ENCODE measurements around the gene ADGRD1.

Gene ADGRD1

GRCh38 chr12:131188131-131189050 is 234.7 kb downstream of the ADGRD1 start:
- H3K79me2 ChIP-seq (ENCODE audit: control insufficient read depth, low read length), result no peaks in the 10 kb centered on the region
- H3K9me2 ChIP-seq (replicated peaks; ENCODE audit: control insufficient read depth, low read length), result no peaks in the 10 kb centered on the region
- no peaks in the 10 kb centered on the region for H4K20me1 ChIP-seq (ENCODE audit: control insufficient read depth, insufficient read depth, low read depth, low read length)
- H3K4me3 ChIP-seq (ENCODE audit: low read length), result no peak overlapping the region
- TF ChIP-seq EZH2phosphoT487 (IDR thresholded peaks at IDR 0.05; ENCODE audit: borderline replicate concordance, low read length), result no peak
- TF ChIP-seq, protein P1, sequence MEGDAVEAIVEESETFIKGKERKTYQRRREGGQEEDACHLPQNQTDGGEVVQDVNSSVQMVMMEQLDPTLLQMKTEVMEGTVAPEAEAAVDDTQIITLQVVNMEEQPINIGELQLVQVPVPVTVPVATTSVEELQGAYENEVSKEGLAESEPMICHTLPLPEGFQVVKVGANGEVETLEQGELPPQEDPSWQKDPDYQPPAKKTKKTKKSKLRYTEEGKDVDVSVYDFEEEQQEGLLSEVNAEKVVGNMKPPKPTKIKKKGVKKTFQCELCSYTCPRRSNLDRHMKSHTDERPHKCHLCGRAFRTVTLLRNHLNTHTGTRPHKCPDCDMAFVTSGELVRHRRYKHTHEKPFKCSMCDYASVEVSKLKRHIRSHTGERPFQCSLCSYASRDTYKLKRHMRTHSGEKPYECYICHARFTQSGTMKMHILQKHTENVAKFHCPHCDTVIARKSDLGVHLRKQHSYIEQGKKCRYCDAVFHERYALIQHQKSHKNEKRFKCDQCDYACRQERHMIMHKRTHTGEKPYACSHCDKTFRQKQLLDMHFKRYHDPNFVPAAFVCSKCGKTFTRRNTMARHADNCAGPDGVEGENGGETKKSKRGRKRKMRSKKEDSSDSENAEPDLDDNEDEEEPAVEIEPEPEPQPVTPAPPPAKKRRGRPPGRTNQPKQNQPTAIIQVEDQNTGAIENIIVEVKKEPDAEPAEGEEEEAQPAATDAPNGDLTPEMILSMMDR (IDR thresholded peaks at IDR 0.05; ENCODE audit: low read depth, low read length, poor library complexity, severe bottlenecking), result no peak
- no peaks in the 10 kb centered on the region for H3F3A ChIP-seq (ENCODE audit: control insufficient read depth, insufficient read depth)
- H3K9me3 ChIP-seq (ENCODE audit: control insufficient read depth, insufficient read depth, low read length), result peaks cover 9% of the 10 kb centered on the region; the same call in 1 of the 2 replicates
- no peak overlapping the region for H3K27ac ChIP-seq (ENCODE audit: low read depth, low read length)
- H3K36me3 ChIP-seq (ENCODE audit: control insufficient read depth, low read length), result no peaks in the 10 kb centered on the region
- H3K4me2 ChIP-seq (ENCODE audit: low read length), result no peak overlapping the region
- no peaks in the 10 kb centered on the region for H3K4me1 ChIP-seq (ENCODE audit: control insufficient read depth, low read length)
- peaks cover 10% of the 10 kb centered on the region for H3K27me3 ChIP-seq (ENCODE audit: control insufficient read depth, low read length)

DNA sequence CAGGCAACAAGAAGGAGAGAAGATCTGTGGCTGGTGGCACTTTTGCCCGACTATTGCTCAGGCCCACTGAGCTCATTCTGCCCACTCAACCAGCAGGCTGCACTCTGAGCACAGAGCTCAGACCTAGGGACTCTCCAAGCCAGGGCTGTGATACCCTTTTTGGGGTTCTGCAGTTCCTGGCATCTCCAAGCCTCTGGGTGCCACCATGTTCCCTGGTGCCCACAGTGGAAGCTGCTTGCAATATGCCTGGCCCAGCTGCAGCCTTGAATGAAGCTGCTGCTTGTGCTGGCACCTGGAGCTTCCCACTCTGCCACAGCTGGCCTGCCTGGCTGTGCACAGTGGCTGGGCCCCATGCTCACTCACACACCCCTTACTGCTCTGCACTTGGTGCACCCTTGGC is 236.1 kb downstream of the ADGRD1 start:
- Histone ChIP-seq H3K79me2 (ENCODE audit: control insufficient read depth, low read length) (no peaks in the 10 kb centered on the region), H3K4me1 (ENCODE audit: control insufficient read depth, low read length) (no peaks in the 10 kb centered on the region), H3K4me3 (ENCODE audit: low read length) (no peak overlapping the region), H3K4me2 (ENCODE audit: low read length) (no peak overlapping the region), H3K9me3 (ENCODE audit: control insufficient read depth, insufficient read depth, low read length) (peaks cover 8% of the 10 kb centered on the region; the same call in 1 of the 2 replicates), H3F3A (ENCODE audit: control insufficient read depth, insufficient read depth) (no peaks in the 10 kb centered on the region), H3K27ac (ENCODE audit: low read depth, low read length) (no peak overlapping the region), H4K20me1 (ENCODE audit: control insufficient read depth, insufficient read depth, low read depth, low read length) (no peaks in the 10 kb centered on the region), H3K36me3 (ENCODE audit: control insufficient read depth, low read length) (no peaks in the 10 kb centered on the region), H3K27me3 (ENCODE audit: control insufficient read depth, low read length) (peaks cover 10% of the 10 kb centered on the region), H3K9me2 (replicated peaks; ENCODE audit: control insufficient read depth, low read length) (no peaks in the 10 kb centered on the region)
- TF ChIP-seq, protein P1 (IDR thresholded peaks at IDR 0.05; ENCODE audit: low read depth, low read length, poor library complexity, severe bottlenecking), result no peak
- no peak for TF ChIP-seq EZH2phosphoT487 (IDR thresholded peaks at IDR 0.05; ENCODE audit: borderline replicate concordance, low read length)

- Histone ChIP-seq H3K4me2 (ENCODE audit: low read length) (no peak overlapping the region), H3K27me3 (ENCODE audit: control insufficient read depth, low read length) (peaks cover 10% of the 10 kb centered on the region), H3K9me3 (ENCODE audit: control insufficient read depth, insufficient read depth, low read length) (peaks cover 6% of the 10 kb centered on the region; the same call in 1 of the 2 replicates), H3K27ac (ENCODE audit: low read depth, low read length) (no peak overlapping the region), H3K4me3 (ENCODE audit: low read length) (no peak overlapping the region), H4K20me1 (ENCODE audit: control insufficient read depth, insufficient read depth, low read depth, low read length) (no peaks in the 10 kb centered on the region), H3K4me1 (ENCODE audit: control insufficient read depth, low read length) (no peaks in the 10 kb centered on the region), H3K36me3 (ENCODE audit: control insufficient read depth, low read length) (no peaks in the 10 kb centered on the region), H3F3A (ENCODE audit: control insufficient read depth, insufficient read depth) (no peaks in the 10 kb centered on the region), H3K9me2 (replicated peaks; ENCODE audit: control insufficient read depth, low read length) (no peaks in the 10 kb centered on the region), H3K79me2 (ENCODE audit: control insufficient read depth, low read length) (no peaks in the 10 kb centered on the region)
- TF ChIP-seq, protein P1 (IDR thresholded peaks at IDR 0.05; ENCODE audit: low read depth, low read length, poor library complexity, severe bottlenecking), result no peak
- no peak for TF ChIP-seq EZH2phosphoT487 (IDR thresholded peaks at IDR 0.05; ENCODE audit: borderline replicate concordance, low read length)
Measured at GRCh38 chr12:131190965-131191364, 237.3 kb downstream of the ADGRD1 start.
